T follicular helper cell (primary cell): ENCODE measurements around the gene KCNE3.
"Not testable (repeated sequence)": the region's sequence is repeated elsewhere in the genome, so short reads cannot be mapped to it uniquely, and the experiment has no call there.

Source experiments
- DNase-seq: peaks from one replicate; pipeline ENCODE4 v3.0.0-alpha.2; 2020; ENCODE audit warnings: low read depth

KCNE3 gene

DNA sequence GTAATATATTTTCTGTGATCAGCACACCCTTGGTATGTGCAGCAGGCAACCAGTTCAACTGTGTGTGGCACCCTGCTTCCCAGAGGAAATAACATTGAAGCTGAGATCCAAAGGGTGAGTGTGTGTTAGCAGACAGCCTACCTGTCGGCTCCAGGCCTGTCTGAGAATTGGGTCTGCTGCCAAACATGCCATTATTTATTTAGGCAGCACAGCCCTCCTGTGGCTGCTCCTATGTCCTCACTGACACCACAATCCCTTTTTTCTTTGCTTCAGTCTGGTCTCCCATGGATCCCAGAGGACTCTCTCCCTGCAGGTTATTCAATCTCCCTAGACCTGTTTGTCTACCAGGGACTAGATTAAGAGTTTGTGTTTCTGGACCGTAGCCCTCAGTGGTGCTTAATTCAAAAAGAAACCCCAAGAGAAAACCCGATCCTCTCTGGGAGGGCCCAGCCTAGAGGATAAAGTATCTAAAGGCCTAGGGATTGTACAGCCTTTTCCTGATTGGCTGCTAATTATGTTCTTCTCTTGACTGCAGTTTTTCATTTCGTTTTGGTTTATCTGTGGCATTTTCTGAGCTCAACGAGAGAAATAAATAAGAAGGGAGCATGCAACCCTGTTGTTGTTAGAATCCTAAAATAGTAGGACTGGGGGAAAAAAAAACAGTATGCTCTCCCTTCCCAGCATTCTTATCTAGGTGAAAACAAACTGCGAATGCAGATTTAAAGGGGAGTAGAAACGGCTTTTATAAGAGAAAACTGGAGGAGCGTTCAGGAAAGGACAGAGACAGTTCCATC lies 24.1 kb downstream of the KCNE3 start:
- DNase-seq: no peak

GRCh38 chr11:74442636-74443035 lies 24.7 kb downstream of the KCNE3 start:
- DNase-seq: no peak

GRCh38 chr11:74438681-74439080 lies 28.7 kb downstream of the KCNE3 start:
- DNase-seq: no peak

DNA sequence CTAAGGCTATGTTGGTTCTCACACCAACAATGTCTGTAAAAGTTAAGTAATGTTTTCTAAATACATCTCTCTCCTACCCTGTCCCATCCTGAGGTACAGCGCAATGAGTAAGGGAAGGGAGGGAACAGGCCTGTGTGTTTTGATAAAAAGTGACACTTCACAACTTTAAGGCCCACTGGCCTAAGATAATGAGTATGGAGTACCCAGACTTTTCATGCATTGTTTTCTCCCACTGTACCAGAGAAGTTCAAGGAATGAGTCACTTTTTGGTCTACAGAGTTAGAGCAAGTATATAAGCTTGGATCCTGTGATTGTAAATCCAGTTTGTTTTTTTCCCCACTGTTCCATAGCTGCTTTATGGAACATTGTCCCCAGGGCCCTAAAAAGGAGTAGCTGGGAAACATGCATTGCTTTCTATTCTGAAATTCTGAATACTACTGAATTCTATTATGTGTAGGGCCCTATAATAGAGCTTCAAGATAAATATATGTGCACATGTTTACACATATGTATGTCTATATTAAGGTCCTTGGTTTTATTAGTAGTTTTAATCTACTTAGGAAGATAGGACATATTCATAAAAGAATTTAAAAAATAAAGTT lies 29.8 kb downstream of the KCNE3 start:
- no peak for DNase-seq

DNA sequence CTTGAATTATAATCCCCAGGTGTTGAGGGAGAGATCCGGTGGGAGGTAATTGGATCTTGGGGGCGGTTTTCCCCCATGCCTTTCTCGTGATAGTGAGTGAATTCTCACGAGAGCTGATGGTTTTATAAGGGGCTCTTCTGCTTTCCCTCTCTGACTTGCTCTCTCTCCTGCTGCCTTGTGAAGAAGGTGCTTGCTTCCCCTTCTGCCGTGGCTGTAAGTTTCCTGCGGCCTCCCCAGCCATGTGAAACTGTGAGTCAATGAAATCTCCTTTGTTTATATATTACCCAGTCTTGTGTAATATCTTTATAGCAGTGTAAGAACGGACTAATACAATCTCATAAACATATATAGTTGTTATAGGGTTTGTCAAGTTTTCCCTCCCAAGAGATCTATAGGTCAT lies 32.8 kb downstream of the KCNE3 start:
- no peak for DNase-seq

GRCh38 chr11:74429205-74429604 lies 38.1 kb downstream of the KCNE3 start:
- DNase-seq: no peak

GRCh38 chr11:74427384-74427886 lies 39.9 kb downstream of the KCNE3 start:
- DNase-seq: no peak

GRCh38 chr11:74425100-74425499 lies 42.2 kb downstream of the KCNE3 start:
- DNase-seq: no peak

GRCh38 chr11:74418509-74418895 lies 48.8 kb downstream of the KCNE3 start:
- DNase-seq: no peak

DNA sequence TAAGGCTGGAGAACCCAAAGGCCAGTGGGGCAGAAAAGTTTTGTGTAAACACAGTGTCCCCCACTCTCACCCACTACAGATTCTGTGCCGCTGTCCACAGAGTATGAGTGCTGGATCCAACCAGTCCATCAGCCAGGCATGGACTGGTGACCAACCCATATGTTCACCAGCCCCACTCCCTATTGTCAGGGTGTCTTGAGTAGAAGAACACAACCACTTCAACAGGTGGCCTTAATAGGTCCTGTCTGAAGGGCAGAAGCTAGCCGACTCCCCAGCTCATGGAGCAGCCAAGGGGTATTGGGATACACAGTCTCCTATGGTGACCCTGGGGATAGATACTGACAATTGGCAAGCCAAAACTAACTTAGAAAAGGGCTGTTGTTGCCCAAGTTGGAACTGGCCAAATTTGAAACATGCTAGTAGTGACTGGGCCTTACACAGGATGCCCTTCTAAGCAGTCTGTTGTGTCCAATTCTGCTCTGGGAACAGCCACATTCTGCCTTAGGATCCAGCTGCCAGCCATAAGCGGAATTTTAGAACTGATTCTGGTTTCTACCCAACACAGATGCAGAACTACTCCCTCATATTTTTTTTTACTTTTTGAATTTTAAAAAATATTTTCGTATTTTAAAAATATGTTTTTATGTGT lies 49.4 kb downstream of the KCNE3 start:
- no peak for DNase-seq

- DNase-seq: no peak
Measured at GRCh38 chr11:74417379-74417804, 50.0 kb downstream of the KCNE3 start.

DNA sequence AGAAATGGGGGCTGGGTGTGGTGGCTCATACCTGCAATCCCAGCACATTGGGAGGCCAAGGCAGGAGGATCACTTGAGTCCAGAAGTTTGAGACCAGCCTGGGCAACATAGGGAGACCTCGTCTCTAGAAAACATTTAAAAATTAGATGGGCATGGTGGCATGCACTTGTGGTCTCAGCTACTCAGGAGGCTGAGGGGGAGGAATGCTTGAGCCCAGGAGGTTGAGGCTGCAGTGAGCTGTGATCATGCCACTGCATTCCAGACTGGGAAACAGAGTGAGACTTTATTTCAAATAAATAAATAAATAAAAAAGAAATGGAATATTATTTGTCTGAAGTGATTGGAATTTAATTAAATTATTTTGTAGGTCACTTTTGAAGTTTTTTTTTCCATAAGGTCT lies 50.4 kb downstream of the KCNE3 start:
- DNase-seq: not testable (repeated sequence)

DNA sequence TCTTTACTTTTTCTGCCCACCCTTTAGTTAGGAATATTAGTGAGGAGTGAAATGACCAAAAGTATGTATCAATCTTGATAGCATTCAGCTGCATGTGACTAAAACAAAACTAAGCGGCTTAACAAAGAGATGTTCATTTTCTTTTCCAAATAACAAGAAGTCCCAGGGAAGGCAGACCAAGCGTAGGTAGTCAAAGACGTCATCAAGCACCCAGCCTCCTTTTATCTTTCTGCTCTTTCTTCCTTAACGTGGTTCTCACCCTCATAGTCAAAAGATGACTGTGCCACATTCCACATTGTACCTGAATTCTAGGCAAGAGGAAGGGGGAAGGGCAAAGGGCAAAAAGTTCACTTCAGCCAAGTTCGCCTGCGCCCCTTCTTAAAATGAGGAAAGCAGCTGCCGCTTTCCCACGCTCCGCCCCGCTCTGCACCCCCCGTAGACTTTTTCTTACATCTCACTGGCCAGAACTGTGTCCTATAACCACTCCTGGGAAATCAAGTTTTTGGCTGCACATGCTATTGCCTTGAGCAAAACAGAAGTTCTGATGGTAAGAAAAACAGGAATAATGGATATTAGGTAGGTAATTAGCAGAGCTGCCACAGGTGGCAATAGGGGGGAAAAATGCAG lies 54.5 kb downstream of the KCNE3 start:
- DNase-seq: no peak

DNA sequence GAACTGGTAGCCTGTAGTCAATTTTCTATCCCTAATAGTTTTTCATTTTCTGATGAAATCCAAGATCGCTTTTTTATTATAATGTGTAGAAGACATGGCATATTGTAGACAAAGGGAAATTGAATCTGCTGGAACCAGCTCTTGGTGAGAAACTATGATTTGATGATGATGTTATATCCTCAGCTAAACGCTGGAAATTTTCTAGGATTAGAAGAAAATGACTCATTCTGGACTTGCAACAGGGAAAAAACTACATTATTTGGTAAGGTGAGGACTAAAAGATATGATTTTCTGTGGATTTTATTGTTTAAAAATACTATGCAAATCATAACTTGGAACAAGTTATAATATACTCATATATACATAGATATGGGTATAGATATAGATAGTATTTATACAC lies 55.0 kb downstream of the KCNE3 start:
- DNase-seq: no peak

- DNase-seq: no peak
Measured at GRCh38 chr11:74409633-74410032, 57.7 kb downstream of the KCNE3 start.
